ENCODE measurements around the gene RHOBTB3.

- TF ChIP-seq EZH2 (IDR thresholded peaks at IDR 0.05) (no peak), POLR2AphosphoS5 (IDR thresholded peaks at IDR 0.05; ENCODE audit: borderline replicate concordance, low read depth, low read length) (peak; percentile 30; the same call in 1 of the 2 replicates)
Observed at GRCh38 chr5:95725937-95726810, 5.0 kb upstream of the RHOBTB3 start.
